Activated B cell treated with CpG ODN at 0.5 μM for 24 hours (primary cell): ENCODE results near the gene SLC6A11. TPM values are rescaled to one million over a fixed set of nuclear protein-coding genes. Genes with fewer than 3 reads are reported as not detected.

Experiments used
- ATAC-seq: fragments of 200-7000 bp; cut with Tn5 transposase; one replicate; pipeline ENCODE4 v1.10.0; 2021; ENCODE audit warnings: low read depth, mild to moderate bottlenecking, moderate library complexity
- CTCF ChIA-PET: fragments of 350-600 bp; sonication (Branson Sonifier 250); formaldehyde crosslinking; loops from one replicate; lab custom pipeline; 2021; ENCODE audit warnings: antibody characterized with exemption; lab: Charles Lee
- POLR2A ChIA-PET: fragments of 350-600 bp; sonication (Branson Sonifier 250); formaldehyde crosslinking; loops from one replicate; lab custom pipeline; 2021; ENCODE audit warnings: antibody characterized with exemption; lab: Charles Lee
- DNase-seq: peaks from one replicate; pipeline ENCODE4 v3.0.0; 2022
- H3K27ac Mint-ChIP-seq: one replicate; pipeline ENCODE4 v1.8.0; 2020; ENCODE audit warnings: mixed read lengths
- H3K27me3 Mint-ChIP-seq: one replicate; pipeline ENCODE4 v1.8.0; 2021; ENCODE audit warnings: mixed read lengths
- H3K36me3 Mint-ChIP-seq: one replicate; pipeline ENCODE4 v1.8.0; 2021; ENCODE audit warnings: low read depth, mixed read lengths
- H3K4me1 Mint-ChIP-seq: one replicate; pipeline ENCODE4 v1.8.0; 2021; ENCODE audit warnings: mixed read lengths
- H3K4me3 Mint-ChIP-seq: one replicate; pipeline ENCODE4 v1.8.0; 2020; ENCODE audit warnings: mild to moderate bottlenecking, mixed read lengths
- H3K9me3 Mint-ChIP-seq: one replicate; pipeline ENCODE4 v1.8.0; 2020; ENCODE audit warnings: mixed read lengths
- intact Hi-C: fragments of 100-400 bp; cut with micrococcal nuclease; formaldehyde crosslinking; loops from one replicate; pipeline ENCODE4 v1.15.1; 2024
- total RNA-seq: library from RNA; stranded (reverse); gene quantifications from 2 replicates; pipeline ENCODE4 v1.2.3, GENCODE V29; 2022
- TF ChIP-seq, protein P1 (sequence below): fragments of 200-600 bp; IDR thresholded peaks from one replicate; pipeline ENCODE4 v1.8.0; 2022; ENCODE audit warnings: antibody characterized with exemption, mild to moderate bottlenecking

Gene SLC6A11
- total RNA-seq, 1 donor from 2014 or later: not detected

DNA sequence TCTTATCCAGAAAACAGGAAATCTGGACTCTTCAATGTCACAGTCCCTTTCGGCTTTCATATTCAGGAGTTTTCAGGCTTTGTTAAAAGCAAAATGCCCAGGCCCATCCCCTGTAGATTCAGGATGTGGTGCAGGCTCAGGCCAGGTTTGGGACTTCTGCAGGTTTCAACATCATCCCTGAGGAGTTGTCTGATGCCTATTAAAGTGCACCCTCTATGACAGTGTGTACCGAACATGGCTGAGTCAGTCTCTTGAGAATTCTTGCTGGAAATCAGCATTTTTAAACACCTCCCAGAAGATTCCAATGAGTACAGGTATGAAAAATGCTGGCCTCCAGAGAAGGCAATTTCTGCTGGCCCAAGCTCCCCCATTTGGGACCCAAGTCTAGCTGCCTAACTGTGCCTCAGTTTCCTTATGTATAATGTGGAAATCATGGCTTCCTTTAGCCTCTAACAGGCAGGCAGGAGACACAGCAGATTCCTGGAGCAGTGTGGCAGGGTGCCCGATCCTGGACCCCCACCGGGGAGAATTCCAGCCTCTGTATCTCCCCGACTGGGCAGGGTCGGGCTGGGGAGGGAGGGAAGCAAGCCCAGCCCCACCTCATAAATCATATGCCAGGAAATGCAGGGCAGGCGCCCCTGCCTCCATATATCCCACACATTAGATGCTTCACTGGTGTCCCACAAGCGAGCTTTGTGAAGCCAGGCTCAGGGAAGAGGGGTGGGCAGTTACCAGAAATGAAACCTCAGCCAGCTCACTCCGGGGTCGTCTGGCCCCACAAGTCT is 44.4 kb upstream of the SLC6A11 start:
- Mint-ChIP-seq H3K4me3 (no peak overlapping the region), H3K27ac (no peak overlapping the region), H3K4me1 (no peaks in the 10 kb centered on the region), H3K27me3 (peaks cover 39% of the 10 kb centered on the region), H3K9me3 (no peaks in the 10 kb centered on the region), H3K36me3 (no peaks in the 10 kb centered on the region)
- ATAC-seq (no peak), DNase-seq (no peak)
- intact Hi-C loops: no loop called here
- CTCF ChIA-PET: no interaction called here
- POLR2A ChIA-PET: no interaction called here
- TF ChIP-seq, protein P1, sequence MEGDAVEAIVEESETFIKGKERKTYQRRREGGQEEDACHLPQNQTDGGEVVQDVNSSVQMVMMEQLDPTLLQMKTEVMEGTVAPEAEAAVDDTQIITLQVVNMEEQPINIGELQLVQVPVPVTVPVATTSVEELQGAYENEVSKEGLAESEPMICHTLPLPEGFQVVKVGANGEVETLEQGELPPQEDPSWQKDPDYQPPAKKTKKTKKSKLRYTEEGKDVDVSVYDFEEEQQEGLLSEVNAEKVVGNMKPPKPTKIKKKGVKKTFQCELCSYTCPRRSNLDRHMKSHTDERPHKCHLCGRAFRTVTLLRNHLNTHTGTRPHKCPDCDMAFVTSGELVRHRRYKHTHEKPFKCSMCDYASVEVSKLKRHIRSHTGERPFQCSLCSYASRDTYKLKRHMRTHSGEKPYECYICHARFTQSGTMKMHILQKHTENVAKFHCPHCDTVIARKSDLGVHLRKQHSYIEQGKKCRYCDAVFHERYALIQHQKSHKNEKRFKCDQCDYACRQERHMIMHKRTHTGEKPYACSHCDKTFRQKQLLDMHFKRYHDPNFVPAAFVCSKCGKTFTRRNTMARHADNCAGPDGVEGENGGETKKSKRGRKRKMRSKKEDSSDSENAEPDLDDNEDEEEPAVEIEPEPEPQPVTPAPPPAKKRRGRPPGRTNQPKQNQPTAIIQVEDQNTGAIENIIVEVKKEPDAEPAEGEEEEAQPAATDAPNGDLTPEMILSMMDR: no peak

DNA sequence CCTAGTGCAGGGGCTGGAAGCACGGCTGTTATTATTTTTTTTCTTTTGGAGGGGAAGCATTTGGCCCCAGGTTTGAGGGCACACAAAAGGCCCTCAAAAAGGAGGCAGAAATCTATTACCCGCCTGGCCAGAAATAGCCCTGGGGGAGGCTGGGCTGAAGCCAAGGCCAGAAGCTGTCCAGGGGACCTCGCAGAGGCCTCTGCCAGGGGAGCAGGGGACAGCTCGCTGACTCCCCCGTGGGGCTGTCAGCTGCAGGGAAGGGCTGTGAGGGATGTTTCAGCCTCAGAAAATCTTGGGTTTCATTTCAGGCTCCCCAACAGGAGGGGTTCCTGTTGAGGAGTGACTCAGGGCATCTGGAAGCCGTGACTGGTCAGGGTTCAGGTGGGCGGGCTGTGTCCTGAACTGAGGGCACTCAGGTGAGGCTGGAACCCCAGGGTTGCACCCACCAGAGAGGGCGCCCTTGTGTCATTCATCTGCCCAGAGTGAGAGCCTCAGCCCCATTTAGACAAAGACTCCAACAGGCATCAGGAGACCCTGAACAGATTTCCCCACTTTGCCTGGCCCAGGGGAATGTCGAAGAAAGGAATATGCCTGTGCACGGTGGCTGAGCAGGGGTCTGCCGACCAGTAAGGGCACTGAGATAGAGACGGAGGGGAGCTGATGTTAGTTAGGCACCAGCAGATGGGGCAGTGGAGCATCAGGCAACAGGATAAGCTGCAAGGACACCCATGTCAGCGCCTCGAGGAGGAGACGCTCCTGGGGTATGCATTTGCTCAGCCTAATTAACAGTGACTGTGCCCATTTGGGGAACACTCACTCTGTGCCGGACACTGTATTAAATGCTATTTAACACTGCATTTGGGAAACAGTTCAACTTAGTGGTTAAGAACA is 43.5 kb upstream of the SLC6A11 start:
- Mint-ChIP-seq H3K4me1 (no peaks in the 10 kb centered on the region), H3K4me3 (no peak overlapping the region), H3K9me3 (no peaks in the 10 kb centered on the region), H3K27me3 (peaks cover 39% of the 10 kb centered on the region), H3K27ac (no peak overlapping the region), H3K36me3 (no peaks in the 10 kb centered on the region)
- ChIA-PET POLR2A (no interaction called here), CTCF (interaction anchor here (2.0 kb wide), 1 partner anchor 10 kb away, joined by 6 read pairs; no protein-coding TSS in a partner anchor)
- no peak for DNase-seq
- intact Hi-C loops: no loop called here
- ATAC-seq: no peak
- TF ChIP-seq, protein P1: no peak

GRCh38 chr3:10774129-10774670 is 41.8 kb upstream of the SLC6A11 start:
- CTCF ChIA-PET: interaction anchor here (2.0 kb wide), 1 partner anchor 9 kb away, joined by 6 read pairs; no protein-coding TSS in a partner anchor
- H3K36me3 Mint-ChIP-seq: no peaks in the 10 kb centered on the region

GRCh38 chr3:10774825-10775224 is 41.2 kb upstream of the SLC6A11 start:
- Mint-ChIP-seq H3K36me3 (no peaks in the 10 kb centered on the region), H3K4me1 (no peaks in the 10 kb centered on the region), H3K9me3 (no peaks in the 10 kb centered on the region), H3K27me3 (peaks cover 36% of the 10 kb centered on the region), H3K27ac (no peak overlapping the region), H3K4me3 (no peak overlapping the region)
- TF ChIP-seq, protein P1: no peak
- ChIA-PET CTCF (no interaction called here), POLR2A (no interaction called here)
- DNase-seq: no peak
- intact Hi-C loops: no loop called here
- ATAC-seq: no peak

More at GRCh38 chr3:10774129-10774670, 41.8 kb upstream of the SLC6A11 start:
- ATAC-seq (no peak), DNase-seq (no peak)
- TF ChIP-seq, protein P1: no peak
- no peaks in the 10 kb centered on the region for H3K4me1 Mint-ChIP-seq
- no peaks in the 10 kb centered on the region for H3K9me3 Mint-ChIP-seq
- no peak overlapping the region for H3K4me3 Mint-ChIP-seq
- POLR2A ChIA-PET: no interaction called here
- peaks cover 37% of the 10 kb centered on the region for H3K27me3 Mint-ChIP-seq
- intact Hi-C loops: no loop called here
- H3K27ac Mint-ChIP-seq: no peak overlapping the region
